ENCODE results near the gene NKG7.

NKG7 gene

DNA sequence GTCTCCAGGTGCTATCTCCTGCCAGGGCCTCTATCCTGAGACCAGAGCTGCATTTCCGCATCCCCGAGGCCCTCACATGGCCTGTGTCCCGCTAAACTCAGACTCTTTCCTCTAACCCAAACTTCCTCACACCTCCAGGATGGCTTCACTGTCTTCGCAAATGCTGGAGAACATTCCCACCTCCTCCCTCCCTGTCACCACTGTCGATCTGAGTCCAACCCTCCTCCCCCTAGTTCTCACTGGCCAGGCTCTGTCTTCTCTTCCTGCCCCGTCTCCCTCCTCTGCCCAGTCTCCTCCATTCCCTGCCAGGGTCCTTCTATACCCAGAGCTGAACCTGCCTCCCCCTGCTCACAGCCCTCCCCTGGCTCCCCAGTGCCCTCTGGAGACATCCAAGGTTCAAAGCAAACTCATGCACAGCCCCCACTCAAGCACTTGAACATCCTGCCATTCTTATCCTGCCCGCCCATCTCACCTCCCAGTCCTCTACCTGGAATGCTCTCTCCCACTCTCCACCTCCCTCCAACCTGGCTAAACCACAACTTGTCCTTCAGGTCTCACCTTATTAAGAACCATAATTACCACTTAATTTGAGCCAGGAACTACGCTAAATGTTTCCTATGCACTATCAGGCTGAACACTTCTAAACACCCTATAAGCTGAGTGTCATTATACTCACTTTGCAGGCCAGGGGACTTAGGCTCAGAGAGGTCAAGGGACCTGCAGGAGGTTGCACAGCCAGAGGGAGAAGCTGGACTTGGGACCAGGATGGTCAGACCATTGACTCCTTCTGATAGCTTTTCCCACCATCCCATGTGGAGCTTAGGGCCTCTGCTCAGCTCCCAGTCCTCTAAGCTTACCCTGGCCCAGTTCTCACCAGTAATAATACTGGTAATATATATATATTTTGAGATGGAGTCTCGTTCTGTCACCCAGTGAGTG, 29.6 kb downstream of the NKG7 start:
- in situ Hi-C loops (cut with MboI; ENCODE audit: low sequenced_read_pairs, unreplicated experiment): loop anchor here (25.0 kb wide), 1 partner anchor 319 kb away; no protein-coding TSS in a partner anchor
- DNase-seq (ENCODE audit: low spot score): no peak
- TF ChIP-seq, protein P1, sequence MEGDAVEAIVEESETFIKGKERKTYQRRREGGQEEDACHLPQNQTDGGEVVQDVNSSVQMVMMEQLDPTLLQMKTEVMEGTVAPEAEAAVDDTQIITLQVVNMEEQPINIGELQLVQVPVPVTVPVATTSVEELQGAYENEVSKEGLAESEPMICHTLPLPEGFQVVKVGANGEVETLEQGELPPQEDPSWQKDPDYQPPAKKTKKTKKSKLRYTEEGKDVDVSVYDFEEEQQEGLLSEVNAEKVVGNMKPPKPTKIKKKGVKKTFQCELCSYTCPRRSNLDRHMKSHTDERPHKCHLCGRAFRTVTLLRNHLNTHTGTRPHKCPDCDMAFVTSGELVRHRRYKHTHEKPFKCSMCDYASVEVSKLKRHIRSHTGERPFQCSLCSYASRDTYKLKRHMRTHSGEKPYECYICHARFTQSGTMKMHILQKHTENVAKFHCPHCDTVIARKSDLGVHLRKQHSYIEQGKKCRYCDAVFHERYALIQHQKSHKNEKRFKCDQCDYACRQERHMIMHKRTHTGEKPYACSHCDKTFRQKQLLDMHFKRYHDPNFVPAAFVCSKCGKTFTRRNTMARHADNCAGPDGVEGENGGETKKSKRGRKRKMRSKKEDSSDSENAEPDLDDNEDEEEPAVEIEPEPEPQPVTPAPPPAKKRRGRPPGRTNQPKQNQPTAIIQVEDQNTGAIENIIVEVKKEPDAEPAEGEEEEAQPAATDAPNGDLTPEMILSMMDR (IDR thresholded peaks at IDR 0.05; ENCODE audit: borderline replicate concordance, control extremely low read depth, extremely low read depth, insufficient read depth, missing control alignments): no peak

DNA sequence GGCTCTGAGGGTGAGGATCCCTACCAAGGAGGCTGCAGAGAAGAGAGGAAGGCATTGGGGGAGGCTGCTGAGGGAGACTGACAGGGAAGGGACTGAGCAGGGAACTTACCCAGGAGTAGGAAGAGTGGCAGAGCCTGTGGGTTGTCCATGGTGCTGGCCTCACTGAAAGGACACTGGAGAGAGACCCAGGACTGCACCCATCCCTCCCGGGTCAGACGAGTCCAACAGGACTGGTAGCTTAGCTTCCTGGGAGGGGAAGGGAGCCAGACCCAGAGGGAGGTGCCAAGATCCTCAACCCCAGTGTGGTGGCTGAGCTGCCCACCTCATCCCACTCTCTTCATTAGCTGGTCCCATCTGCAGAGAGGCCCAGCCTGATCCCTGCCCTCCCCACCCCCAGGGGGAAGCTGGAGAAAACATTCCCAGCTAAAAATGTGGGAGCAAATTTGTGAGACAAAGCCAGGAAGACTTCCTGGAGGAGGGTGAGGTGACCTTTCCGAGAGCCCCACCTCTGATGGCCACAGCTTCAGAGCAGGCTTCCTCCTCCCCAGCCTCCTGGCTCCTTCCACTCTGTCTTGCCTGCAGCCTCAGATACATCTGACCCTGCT, 30.4 kb downstream of the NKG7 start, which contains the start of gene VSIG10L:
Gene VSIG10L, minus strand, starts transcription at position 164 of the 605 bp plus-strand sequence. Its CDS starts 15 bp downstream, at position 149.
- TF ChIP-seq, protein P1 (IDR thresholded peaks at IDR 0.05; ENCODE audit: borderline replicate concordance, control extremely low read depth, extremely low read depth, insufficient read depth, missing control alignments): no peak
- DNase-seq (ENCODE audit: low spot score): no peak
- in situ Hi-C loops (cut with MboI; ENCODE audit: low sequenced_read_pairs, unreplicated experiment): loop anchor here (25.0 kb wide), 1 partner anchor 320 kb away; no protein-coding TSS in a partner anchor

DNA sequence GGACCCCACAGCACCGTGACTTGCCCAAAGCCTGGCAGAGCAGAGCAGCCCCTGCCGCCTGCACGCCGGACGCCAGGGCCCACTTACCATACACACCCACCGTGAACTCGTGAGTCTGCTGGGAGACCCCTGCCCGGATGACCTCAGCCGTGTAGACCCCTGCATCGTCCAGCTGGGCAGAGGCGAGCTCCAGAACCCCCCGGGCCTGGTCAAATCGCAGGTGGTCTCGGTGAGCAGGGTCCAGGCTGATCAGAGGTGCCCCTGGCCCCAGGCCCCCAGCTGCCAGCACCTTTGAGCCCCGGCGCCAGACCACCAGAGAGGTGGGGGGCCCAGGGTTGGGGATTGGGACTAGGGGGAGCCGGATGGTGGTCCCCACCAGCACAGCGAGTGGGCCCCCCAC, 31.4 kb downstream of the NKG7 start:
- TF ChIP-seq, protein P1 (IDR thresholded peaks at IDR 0.05; ENCODE audit: borderline replicate concordance, control extremely low read depth, extremely low read depth, insufficient read depth, missing control alignments): no peak
- no peak for DNase-seq (ENCODE audit: low spot score)
- in situ Hi-C loops (cut with MboI; ENCODE audit: low sequenced_read_pairs, unreplicated experiment): loop anchor here (25.0 kb wide), 1 partner anchor 321 kb away; no protein-coding TSS in a partner anchor

DNA sequence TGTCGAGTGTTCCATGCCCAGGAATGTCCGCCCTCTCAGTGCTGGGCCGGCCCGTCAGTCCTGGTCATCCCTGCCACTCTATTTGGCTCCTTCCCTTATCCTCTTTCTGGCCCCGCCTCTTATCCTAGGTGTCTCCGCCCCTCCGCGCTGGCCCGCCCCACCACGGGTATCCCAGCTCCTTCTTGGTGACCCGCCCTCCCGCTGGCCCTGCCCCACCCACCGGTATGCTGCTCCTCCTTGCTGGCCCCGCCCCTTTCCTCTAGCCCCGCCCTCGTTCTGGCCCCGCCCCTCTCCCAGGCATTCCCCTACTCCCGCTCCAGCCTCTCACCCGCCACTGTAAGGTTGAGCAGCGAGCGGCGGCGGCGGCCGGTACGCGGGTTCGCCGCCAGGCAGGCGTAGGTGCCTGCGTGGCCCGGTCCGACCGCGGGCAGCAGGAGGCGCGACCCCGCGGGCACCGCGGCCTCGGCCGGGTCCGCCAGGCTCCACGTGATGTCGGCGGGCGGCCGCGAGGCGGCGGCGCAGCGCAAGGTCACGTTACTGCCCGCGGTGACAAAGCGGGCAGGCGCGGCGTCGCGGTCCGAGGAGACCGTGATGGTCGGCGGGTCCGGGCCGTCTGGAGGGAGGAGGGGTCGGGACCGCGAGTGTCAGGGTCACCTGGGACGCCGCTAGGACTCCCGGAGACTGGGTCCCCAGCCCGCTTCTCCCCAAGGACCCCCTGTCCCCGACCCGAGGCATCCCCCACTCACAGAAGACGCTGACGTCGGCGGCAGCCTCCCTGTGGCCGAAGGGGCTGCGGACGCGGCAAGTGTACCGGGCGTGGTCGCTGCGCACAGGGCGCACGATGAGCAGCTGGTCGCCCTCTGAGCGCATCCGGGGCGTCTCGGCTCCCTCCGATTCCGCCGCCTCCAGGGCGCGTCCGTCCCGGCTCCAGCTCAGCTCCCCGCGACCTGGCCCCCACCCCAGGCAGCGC, 32.5 kb downstream of the NKG7 start:
- peak; percentile 100 for DNase-seq (ENCODE audit: low spot score)
- in situ Hi-C loops (cut with MboI; ENCODE audit: low sequenced_read_pairs, unreplicated experiment): loop anchor here (25.0 kb wide), 1 partner anchor 322 kb away; no protein-coding TSS in a partner anchor
- TF ChIP-seq, protein P1 (IDR thresholded peaks at IDR 0.05; ENCODE audit: borderline replicate concordance, control extremely low read depth, extremely low read depth, insufficient read depth, missing control alignments): peak; percentile 34

DNA sequence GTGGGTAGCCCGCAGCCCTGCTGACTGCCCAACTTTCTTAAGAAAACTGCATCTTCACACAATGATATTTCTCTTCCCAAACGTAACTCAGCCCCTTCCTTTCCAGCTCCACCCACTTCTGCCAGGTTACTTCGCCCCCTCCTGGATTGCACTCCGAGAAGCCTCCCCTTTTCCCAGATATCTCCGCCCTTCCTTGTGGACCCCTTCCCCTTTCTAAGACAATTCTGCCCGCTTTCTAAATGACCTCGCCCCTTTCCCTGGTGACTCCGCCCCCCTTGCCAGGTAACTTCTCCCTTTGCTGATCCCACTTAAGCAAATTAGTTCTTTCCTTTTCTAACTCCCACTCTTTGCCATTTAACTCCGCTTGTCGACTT, 33.2 kb downstream of the NKG7 start:
- TF ChIP-seq, protein P1 (IDR thresholded peaks at IDR 0.05; ENCODE audit: borderline replicate concordance, control extremely low read depth, extremely low read depth, insufficient read depth, missing control alignments): no peak
- DNase-seq (ENCODE audit: low spot score): peak; percentile 43
- in situ Hi-C loops (cut with MboI; ENCODE audit: low sequenced_read_pairs, unreplicated experiment): loop anchor here (25.0 kb wide), 1 partner anchor 323 kb away; no protein-coding TSS in a partner anchor

Data from GM13976 (cell line).